Measurements from ENCODE around the gene RPS10.

GRCh38 chr6:34466242-34467185 lies 40.6 kb upstream of the RPS10 start:
- TF ChIP-seq POLR2A (IDR thresholded peaks at IDR 0.05; ENCODE audit: low read length) (no peak), GATA1 (IDR thresholded peaks at IDR 0.05; ENCODE audit: low read depth, low read length) (no peak)

All from erythroblast (primary cell).